ENCODE results near the gene CAPS. TPM values are rescaled to one million over a fixed set of nuclear protein-coding genes. Genes with fewer than 3 reads are reported as not detected.
A peak's percentile ranks its signal among the peaks of the same experiment; 100 is the strongest.

CAPS gene
- total and polyA plus RNA-seq, 4 donors, result 90.2 to 360 (median 223) TPM

GRCh38 chr19:5895890-5896289 is 18.2 kb upstream of the CAPS start:
- 90 to 94% methylated on average over 8 of the region's 8 CpGs for WGBS, 2 donors
- H3K36me3 ChIP-seq (ENCODE audit: control insufficient read depth in 4 of 4, insufficient read depth in 4 of 4, low read length in 4 of 4), result peaks cover 3 to 38% (median 9%) of the 10 kb centered on the region in 4 donors
- no peak overlapping the region for H3K9ac ChIP-seq (ENCODE audit: insufficient read depth in 1 of 2, low read length in 2 of 2)
- peaks cover 0 to 9% (median 5%) of the 10 kb centered on the region in 5 donors for H3K4me1 ChIP-seq (ENCODE audit: control insufficient read depth in 5 of 5, insufficient read depth in 5 of 5, low read length in 5 of 5)
- H3K27me3 ChIP-seq (ENCODE audit: control insufficient read depth in 3 of 3, insufficient read depth in 3 of 3, low read length in 2 of 3), result peaks cover 0 to 3% (median 0%) of the 10 kb centered on the region in 3 donors
- H3K4me3 ChIP-seq, result no peak overlapping the region
- no peak for TF ChIP-seq CTCF (IDR thresholded peaks at IDR 0.05; ENCODE audit: control extremely low read depth, extremely low read depth)
- DNase-seq, result no peak
- H3K27ac ChIP-seq (ENCODE audit: low read depth in 1 of 2, low read length in 1 of 2), result peak overlapping the region in 1 of 2 donors; percentile 78
- no peaks in the 10 kb centered on the region for H3K9me3 ChIP-seq (ENCODE audit: control insufficient read depth in 4 of 4, insufficient read depth in 3 of 4, low read length in 3 of 4)
- ATAC-seq (ENCODE audit: insufficient read depth, low FRiP score), result no peak

- 92 to 94% methylated on average over 29 of the region's 29 CpGs for WGBS, 2 donors
- no peak overlapping the region for H3K4me3 ChIP-seq
- DNase-seq, result no peak
- no peak overlapping the region for H3K27ac ChIP-seq (ENCODE audit: low read depth in 1 of 2, low read length in 1 of 2)
- peaks cover 0 to 2% (median 0%) of the 10 kb centered on the region in 3 donors for H3K27me3 ChIP-seq (ENCODE audit: control insufficient read depth in 3 of 3, insufficient read depth in 3 of 3, low read length in 2 of 3)
- no peak overlapping the region for H3K9ac ChIP-seq (ENCODE audit: insufficient read depth in 1 of 2, low read length in 2 of 2)
- no peak for TF ChIP-seq CTCF (IDR thresholded peaks at IDR 0.05; ENCODE audit: control extremely low read depth, extremely low read depth)
- H3K36me3 ChIP-seq (ENCODE audit: control insufficient read depth in 4 of 4, insufficient read depth in 4 of 4, low read length in 4 of 4), result peaks cover 3 to 39% (median 10%) of the 10 kb centered on the region in 4 donors
- peaks cover 0 to 9% (median 5%) of the 10 kb centered on the region in 5 donors for H3K4me1 ChIP-seq (ENCODE audit: control insufficient read depth in 5 of 5, insufficient read depth in 5 of 5, low read length in 5 of 5)
- H3K9me3 ChIP-seq (ENCODE audit: control insufficient read depth in 4 of 4, insufficient read depth in 3 of 4, low read length in 3 of 4), result no peaks in the 10 kb centered on the region
- ATAC-seq (ENCODE audit: insufficient read depth, low FRiP score), result no peak
Measured at GRCh38 chr19:5896365-5897076, 17.5 kb upstream of the CAPS start.

- H3K36me3 ChIP-seq (ENCODE audit: control insufficient read depth in 4 of 4, insufficient read depth in 4 of 4, low read length in 4 of 4), result peaks cover 3 to 39% (median 10%) of the 10 kb centered on the region in 4 donors
- DNase-seq, result no peak
Measured at GRCh38 chr19:5897189-5897969, 16.7 kb upstream of the CAPS start.

More at GRCh38 chr19:5897189-5897969, 16.7 kb upstream of the CAPS start:
- Histone ChIP-seq H3K4me3 (no peak overlapping the region), H3K9ac (ENCODE audit: insufficient read depth in 1 of 2, low read length in 2 of 2) (no peak overlapping the region), H3K9me3 (ENCODE audit: control insufficient read depth in 4 of 4, insufficient read depth in 3 of 4, low read length in 3 of 4) (no peaks in the 10 kb centered on the region), H3K27me3 (ENCODE audit: control insufficient read depth in 3 of 3, insufficient read depth in 3 of 3, low read length in 2 of 3) (no peaks in the 10 kb centered on the region), H3K4me1 (ENCODE audit: control insufficient read depth in 5 of 5, insufficient read depth in 5 of 5, low read length in 5 of 5) (peaks cover 0 to 3% (median under 1%) of the 10 kb centered on the region in 5 donors), H3K27ac (ENCODE audit: low read depth in 1 of 2, low read length in 1 of 2) (no peak overlapping the region)
- TF ChIP-seq CTCF (IDR thresholded peaks at IDR 0.05; ENCODE audit: control extremely low read depth, extremely low read depth), result no peak
- whole genome bisulfite sequencing, 2 donors, result 93 to 95% methylated on average over 29 to 30 of the region's 30 CpGs
- no peak for ATAC-seq (ENCODE audit: insufficient read depth, low FRiP score)
